Sigmoid colon (tissue), 7 donors: ENCODE results near the gene STYXL2. TPM values are rescaled to one million over a fixed set of nuclear protein-coding genes. Genes with fewer than 3 reads are reported as not detected.

ENCODE experiments used
- DNase-seq: peaks from one replicate; pipeline ENCODE4 v3.0.0-alpha.2; 2019
- H3K27ac ChIP-seq, 4 donors: fragments of 200-600 bp; sonication (generic); one replicate each; pipeline ENCODE4 v1.5.1; 2016 to 2019; ENCODE audit warnings: mild to moderate bottlenecking in 1 of 4
- H3K27me3 ChIP-seq, 3 donors: fragments of 200-600 bp; sonication (generic); one replicate each; pipeline ENCODE4 v1.5.1; 2019; ENCODE audit warnings: mild to moderate bottlenecking in 1 of 3
- H3K36me3 ChIP-seq, 4 donors: fragments of 200-600 bp; sonication (generic); one replicate each; pipeline ENCODE4 v1.5.1; 2016 to 2019
- H3K4me1 ChIP-seq, 4 donors: fragments of 200-600 bp; sonication (generic); one replicate each; pipeline ENCODE4 v1.5.1; 2017 to 2019
- H3K4me3 ChIP-seq, 4 donors: fragments of 200-600 bp; sonication (generic); one replicate each; pipeline ENCODE4 v1.5.1; 2017 to 2019; ENCODE audit warnings: mild to moderate bottlenecking in 2 of 4, moderate library complexity in 1 of 4
- H3K9me3 ChIP-seq, 4 donors: fragments of 200-600 bp in 3 of 4; sonication (generic) in 3 of 4; one replicate each; pipeline versions ENCODE4 v1.5.1 to v1.6.1; 2013 to 2019
- EP300 ChIP-seq, 4 donors: sonication (generic); formaldehyde crosslinking; IDR thresholded peaks; one replicate each; pipeline ENCODE4 v1.6.1; 2017; ENCODE audit warnings: antibody characterized with exemption in 4 of 4
- POLR2A ChIP-seq, 2 donors: fragments of 450-650 bp; IDR thresholded peaks; one replicate each; pipeline ENCODE4 v1.6.1; 2016; ENCODE audit warnings: antibody characterized with exemption in 2 of 2, mild to moderate bottlenecking in 2 of 2, moderate library complexity in 2 of 2
- POLR2AphosphoS5 ChIP-seq, 4 donors: sonication (generic); formaldehyde crosslinking; IDR thresholded peaks; one replicate each; pipeline ENCODE4 v1.6.1; 2017; ENCODE audit warnings: antibody characterized with exemption in 4 of 4
- WGBS, 2 donors: extraction: QIAGEN DNeasy Blood & Tissue Kit; methylation state at CpG; one replicate each; pipeline ENCODE4 v1.1.7; 2013; 5-methylcytosine and 5-hydroxymethylcytosine counted together
- intact Hi-C: fragments of 100-400 bp; cut with DNase I; formaldehyde crosslinking; loops from one replicate; pipeline ENCODE4 v1.15.1; 2023
- polyA plus RNA-seq, 3 donors: library from polyadenylated mRNA; stranded (reverse); fragments of 200-250 nt; gene quantifications; one replicate each; pipeline ENCODE4 v1.2.3, GENCODE V29; 2013
- total RNA-seq, 4 donors: library from RNA; depleted of rRNA; stranded (reverse); fragments of >200 nt; gene quantifications; one replicate each; pipeline ENCODE4 v1.1.0, GENCODE V29; 2016
- TF ChIP-seq, protein P1 (sequence below), 4 experiments: fragments of 450-650 bp in 3 of 4; fragments of 200-600 bp in 1 of 4; IDR thresholded peaks; one replicate each; pipeline ENCODE4 v1.5.1; 2016 to 2019; ENCODE audit warnings: antibody characterized with exemption in 4 of 4, mild to moderate bottlenecking in 3 of 4, moderate library complexity in 2 of 4
- donor health status: healthy with polysubstance abuse.
- donor health status: Bipolar disorder and iron deficiency.
- donor health status: healthy.

STYXL2 gene
- total and polyA plus RNA-seq, 7 donors: 0.01 to 0.23 (median 0.16) TPM; not detected in 4

DNA sequence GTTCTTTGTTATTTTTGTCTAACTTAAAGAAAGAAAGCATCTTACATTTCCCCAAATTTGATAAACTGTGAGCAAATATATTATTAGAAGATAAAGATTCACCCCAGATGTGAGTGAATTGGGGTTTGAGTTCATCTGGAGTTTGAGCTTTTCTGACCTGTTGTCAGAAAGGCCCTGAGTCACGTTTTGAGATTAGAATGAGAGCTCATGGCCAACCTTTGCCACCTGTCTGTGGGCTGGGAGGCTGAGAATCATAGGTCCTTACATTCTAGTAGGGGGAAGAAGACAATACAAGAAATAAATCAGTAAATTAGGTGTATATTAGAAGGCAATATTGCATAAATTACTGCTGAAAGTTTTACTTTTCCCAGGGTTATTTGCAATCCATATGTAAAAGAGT is 22.3 kb downstream of the STYXL2 start:
- no peak for DNase-seq
- no peak for TF ChIP-seq POLR2A (IDR thresholded peaks at IDR 0.05)
- no peak for TF ChIP-seq EP300 (IDR thresholded peaks at IDR 0.05)
- TF ChIP-seq, protein P1, sequence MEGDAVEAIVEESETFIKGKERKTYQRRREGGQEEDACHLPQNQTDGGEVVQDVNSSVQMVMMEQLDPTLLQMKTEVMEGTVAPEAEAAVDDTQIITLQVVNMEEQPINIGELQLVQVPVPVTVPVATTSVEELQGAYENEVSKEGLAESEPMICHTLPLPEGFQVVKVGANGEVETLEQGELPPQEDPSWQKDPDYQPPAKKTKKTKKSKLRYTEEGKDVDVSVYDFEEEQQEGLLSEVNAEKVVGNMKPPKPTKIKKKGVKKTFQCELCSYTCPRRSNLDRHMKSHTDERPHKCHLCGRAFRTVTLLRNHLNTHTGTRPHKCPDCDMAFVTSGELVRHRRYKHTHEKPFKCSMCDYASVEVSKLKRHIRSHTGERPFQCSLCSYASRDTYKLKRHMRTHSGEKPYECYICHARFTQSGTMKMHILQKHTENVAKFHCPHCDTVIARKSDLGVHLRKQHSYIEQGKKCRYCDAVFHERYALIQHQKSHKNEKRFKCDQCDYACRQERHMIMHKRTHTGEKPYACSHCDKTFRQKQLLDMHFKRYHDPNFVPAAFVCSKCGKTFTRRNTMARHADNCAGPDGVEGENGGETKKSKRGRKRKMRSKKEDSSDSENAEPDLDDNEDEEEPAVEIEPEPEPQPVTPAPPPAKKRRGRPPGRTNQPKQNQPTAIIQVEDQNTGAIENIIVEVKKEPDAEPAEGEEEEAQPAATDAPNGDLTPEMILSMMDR (IDR thresholded peaks at IDR 0.05): no peak
- TF ChIP-seq POLR2AphosphoS5 (IDR thresholded peaks at IDR 0.05): no peak
- 33 to 69% methylated on average over 1 of the region's 1 CpG for WGBS, 2 donors
- intact Hi-C loops: no loop called here
- H3K36me3 ChIP-seq: no peaks in the 10 kb centered on the region
- no peaks in the 10 kb centered on the region for H3K9me3 ChIP-seq
- H3K4me1 ChIP-seq: peaks cover 0 to 4% (median 3%) of the 10 kb centered on the region in 4 donors
- H3K4me3 ChIP-seq: no peak overlapping the region
- peaks cover 3 to 13% (median 4%) of the 10 kb centered on the region in 3 donors for H3K27me3 ChIP-seq
- H3K27ac ChIP-seq: no peak overlapping the region

DNA sequence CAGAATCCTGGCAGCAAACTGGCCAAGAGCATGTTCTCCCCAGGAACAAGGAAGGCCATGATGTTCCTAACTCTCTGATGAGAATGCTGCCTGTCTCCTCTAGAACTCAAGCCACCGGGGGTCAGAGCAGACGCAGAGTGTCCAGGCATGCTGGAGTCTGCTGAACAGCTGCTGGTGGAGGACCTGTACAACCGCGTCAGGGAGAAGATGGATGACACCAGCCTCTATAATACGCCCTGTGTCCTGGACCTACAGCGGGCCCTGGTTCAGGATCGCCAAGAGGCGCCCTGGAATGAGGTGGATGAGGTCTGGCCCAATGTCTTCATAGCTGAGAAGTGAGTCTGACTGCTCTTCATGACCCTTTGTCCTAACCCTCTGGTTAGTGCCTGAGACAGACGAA is 23.4 kb downstream of the STYXL2 start:
- 96% methylated on average over 9 of the region's 9 CpGs for WGBS, 2 donors
- peaks cover 3 to 13% (median 4%) of the 10 kb centered on the region in 3 donors for H3K27me3 ChIP-seq
- intact Hi-C loops: no loop called here
- H3K36me3 ChIP-seq: no peaks in the 10 kb centered on the region
- no peak overlapping the region for H3K4me3 ChIP-seq
- DNase-seq: no peak
- no peak overlapping the region for H3K27ac ChIP-seq
- peaks cover 0 to 13% (median 11%) of the 10 kb centered on the region in 4 donors for H3K4me1 ChIP-seq
- no peak for TF ChIP-seq POLR2A (IDR thresholded peaks at IDR 0.05)
- no peak for TF ChIP-seq EP300 (IDR thresholded peaks at IDR 0.05)
- TF ChIP-seq, protein P1 (IDR thresholded peaks at IDR 0.05): no peak
- no peak for TF ChIP-seq POLR2AphosphoS5 (IDR thresholded peaks at IDR 0.05)
- no peaks in the 10 kb centered on the region for H3K9me3 ChIP-seq

DNA sequence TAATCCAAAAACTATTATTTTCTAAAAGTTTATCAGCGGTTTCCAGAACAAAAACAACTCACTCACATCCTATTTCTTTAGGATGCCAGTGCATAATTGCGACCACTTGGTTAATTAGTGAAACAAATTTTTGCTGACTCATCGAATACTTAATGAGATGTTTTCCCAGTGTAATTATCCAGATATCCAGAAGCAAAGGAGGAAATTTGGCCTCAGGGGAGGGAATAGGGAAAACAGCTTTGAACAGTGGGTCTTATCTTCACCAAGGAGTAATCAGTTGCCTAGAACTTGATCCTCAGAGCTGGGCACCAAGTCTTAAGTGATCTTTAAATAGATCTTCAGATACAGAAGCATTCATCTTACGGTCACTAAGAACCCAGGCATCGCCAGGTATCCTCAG is 24.3 kb downstream of the STYXL2 start:
- intact Hi-C loops: no loop called here
- H3K36me3 ChIP-seq: no peaks in the 10 kb centered on the region
- DNase-seq: no peak
- no peak overlapping the region for H3K27ac ChIP-seq
- no peaks in the 10 kb centered on the region for H3K9me3 ChIP-seq
- TF ChIP-seq POLR2AphosphoS5 (IDR thresholded peaks at IDR 0.05) (no peak), POLR2A (IDR thresholded peaks at IDR 0.05) (no peak), EP300 (IDR thresholded peaks at IDR 0.05) (no peak)
- TF ChIP-seq, protein P1 (IDR thresholded peaks at IDR 0.05): no peak
- peaks cover 0 to 13% (median 11%) of the 10 kb centered on the region in 4 donors for H3K4me1 ChIP-seq
- H3K4me3 ChIP-seq: no peak overlapping the region
- H3K27me3 ChIP-seq: peaks cover 3 to 13% (median 4%) of the 10 kb centered on the region in 3 donors
- WGBS, 2 donors: 73 to 93% methylated on average over 5 of the region's 5 CpGs

DNA sequence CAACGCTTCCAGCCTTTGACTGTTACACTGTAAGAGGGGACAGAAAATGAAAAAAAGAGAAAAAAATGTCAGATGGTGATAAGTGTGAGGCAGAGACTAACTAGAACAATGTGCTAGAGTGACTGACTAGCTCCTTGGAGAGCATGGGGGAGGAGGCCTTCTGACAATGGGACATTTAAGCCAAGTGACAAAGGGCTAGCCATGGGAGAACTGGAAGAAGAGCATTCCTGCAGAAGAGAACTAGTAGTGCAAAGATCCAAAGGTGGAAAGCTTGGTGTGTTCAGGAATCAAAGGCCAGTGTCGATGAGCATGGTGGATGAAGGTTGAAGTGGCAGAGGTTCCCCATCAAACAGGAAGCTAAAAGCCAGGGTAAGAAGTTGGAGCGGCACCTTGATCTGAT is 25.8 kb downstream of the STYXL2 start:
- DNase-seq: no peak
- Histone ChIP-seq H3K27ac (no peak overlapping the region), H3K36me3 (no peaks in the 10 kb centered on the region), H3K9me3 (no peaks in the 10 kb centered on the region), H3K27me3 (peaks cover 3 to 13% (median 4%) of the 10 kb centered on the region in 3 donors), H3K4me1 (peaks cover 0 to 13% (median 11%) of the 10 kb centered on the region in 4 donors), H3K4me3 (no peak overlapping the region)
- TF ChIP-seq, protein P1 (IDR thresholded peaks at IDR 0.05): no peak
- no peak for TF ChIP-seq POLR2A (IDR thresholded peaks at IDR 0.05)
- no peak for TF ChIP-seq POLR2AphosphoS5 (IDR thresholded peaks at IDR 0.05)
- no peak for TF ChIP-seq EP300 (IDR thresholded peaks at IDR 0.05)
- WGBS, 2 donors: 90 to 96% methylated on average over 3 of the region's 3 CpGs
- intact Hi-C loops: no loop called here

DNA sequence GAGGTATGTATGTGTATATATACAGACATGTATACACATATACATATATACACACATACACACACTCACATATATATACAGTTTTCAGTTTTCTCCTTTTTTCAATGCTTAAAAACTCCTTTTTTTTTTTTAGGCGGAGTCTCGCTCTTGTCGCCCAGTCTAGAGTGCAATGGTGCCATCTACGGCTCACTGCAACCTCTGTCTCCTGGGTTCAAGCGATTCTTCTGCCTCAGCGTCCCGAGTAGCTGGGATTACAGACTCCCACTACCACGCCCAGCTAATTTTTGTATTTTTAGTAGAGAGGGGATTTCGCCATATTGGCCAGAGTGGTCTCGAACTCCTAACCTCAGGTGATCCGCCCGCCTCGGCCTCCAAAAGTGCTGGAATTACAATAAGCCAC is 27.0 kb downstream of the STYXL2 start:
- H3K4me1 ChIP-seq: peaks cover 0 to 13% (median 11%) of the 10 kb centered on the region in 4 donors
- WGBS, 2 donors: 31 to 46% methylated on average over 13 of the region's 13 CpGs
- TF ChIP-seq POLR2AphosphoS5 (IDR thresholded peaks at IDR 0.05) (no peak), EP300 (IDR thresholded peaks at IDR 0.05) (no peak), POLR2A (IDR thresholded peaks at IDR 0.05) (no peak)
- TF ChIP-seq, protein P1 (IDR thresholded peaks at IDR 0.05): no peak
- peaks cover 3 to 13% (median 4%) of the 10 kb centered on the region in 3 donors for H3K27me3 ChIP-seq
- peak overlapping the region in 3 of 4 donors; percentile 30 to 43 (median 32) for H3K4me3 ChIP-seq
- no peaks in the 10 kb centered on the region for H3K36me3 ChIP-seq
- H3K27ac ChIP-seq: no peak overlapping the region
- no peaks in the 10 kb centered on the region for H3K9me3 ChIP-seq
- intact Hi-C loops: no loop called here
- no peak for DNase-seq
